IPS DF 4.7 (cell line): Measurements from ENCODE around the gene PDIA5.

ENCODE experiments used
- DNase-seq: peaks from one replicate; pipeline ENCODE4 v3.0.0-alpha.2; 2013; ENCODE audit warnings: low spot score; ENCODE audit errors: extremely low read depth

Gene PDIA5

GRCh38 chr3:123042413-123042812 lies 24.4 kb upstream of the PDIA5 start:
- no peak for DNase-seq

GRCh38 chr3:123044981-123045763 lies 21.7 kb upstream of the PDIA5 start:
- no peak for DNase-seq

- DNase-seq = no peak
Observed at GRCh38 chr3:123046262-123047061, 20.4 kb upstream of the PDIA5 start.

GRCh38 chr3:123047062-123047319 lies 19.8 kb upstream of the PDIA5 start:
- no peak for DNase-seq

- no peak for DNase-seq
Observed at GRCh38 chr3:123048480-123049237, 18.2 kb upstream of the PDIA5 start.

- no peak for DNase-seq
Observed at GRCh38 chr3:123050666-123051065, 16.2 kb upstream of the PDIA5 start.

- no peak for DNase-seq
Observed at GRCh38 chr3:123053107-123053506, 13.7 kb upstream of the PDIA5 start.

- DNase-seq = no peak
Observed at GRCh38 chr3:123054109-123054778, 12.6 kb upstream of the PDIA5 start.

GRCh38 chr3:123054931-123055330 lies 11.9 kb upstream of the PDIA5 start:
- no peak for DNase-seq

GRCh38 chr3:123055352-123055751 lies 11.5 kb upstream of the PDIA5 start:
- no peak for DNase-seq

- DNase-seq = no peak
Observed at GRCh38 chr3:123058505-123058904, 8.3 kb upstream of the PDIA5 start.

- no peak for DNase-seq
Observed at GRCh38 chr3:123060054-123060453, 6.8 kb upstream of the PDIA5 start.

GRCh38 chr3:123061856-123062255 lies 5.0 kb upstream of the PDIA5 start:
- DNase-seq = no peak

- DNase-seq = no peak
Observed at GRCh38 chr3:123063034-123063433, 3.8 kb upstream of the PDIA5 start.

- no peak for DNase-seq
Observed at GRCh38 chr3:123064506-123064905, 2.3 kb upstream of the PDIA5 start.

GRCh38 chr3:123064914-123065313 lies 1.9 kb upstream of the PDIA5 start:
- no peak for DNase-seq

- no peak for DNase-seq
Observed at GRCh38 chr3:123066599-123066895, 278 bp upstream of the PDIA5 start.

GRCh38 chr3:123067689-123068600 lies 1.1 kb downstream of the PDIA5 start:
- no peak for DNase-seq

- no peak for DNase-seq
Observed at GRCh38 chr3:123068601-123069381, 2.0 kb downstream of the PDIA5 start.

- DNase-seq = no peak
Observed at GRCh38 chr3:123070510-123070909, 3.7 kb downstream of the PDIA5 start.
